Measurements from ENCODE around the gene SLC35D3. TPM values are rescaled to one million over a fixed set of nuclear protein-coding genes. Genes with fewer than 3 reads are reported as not detected.

SLC35D3 gene
- total RNA-seq = not detected

DNA sequence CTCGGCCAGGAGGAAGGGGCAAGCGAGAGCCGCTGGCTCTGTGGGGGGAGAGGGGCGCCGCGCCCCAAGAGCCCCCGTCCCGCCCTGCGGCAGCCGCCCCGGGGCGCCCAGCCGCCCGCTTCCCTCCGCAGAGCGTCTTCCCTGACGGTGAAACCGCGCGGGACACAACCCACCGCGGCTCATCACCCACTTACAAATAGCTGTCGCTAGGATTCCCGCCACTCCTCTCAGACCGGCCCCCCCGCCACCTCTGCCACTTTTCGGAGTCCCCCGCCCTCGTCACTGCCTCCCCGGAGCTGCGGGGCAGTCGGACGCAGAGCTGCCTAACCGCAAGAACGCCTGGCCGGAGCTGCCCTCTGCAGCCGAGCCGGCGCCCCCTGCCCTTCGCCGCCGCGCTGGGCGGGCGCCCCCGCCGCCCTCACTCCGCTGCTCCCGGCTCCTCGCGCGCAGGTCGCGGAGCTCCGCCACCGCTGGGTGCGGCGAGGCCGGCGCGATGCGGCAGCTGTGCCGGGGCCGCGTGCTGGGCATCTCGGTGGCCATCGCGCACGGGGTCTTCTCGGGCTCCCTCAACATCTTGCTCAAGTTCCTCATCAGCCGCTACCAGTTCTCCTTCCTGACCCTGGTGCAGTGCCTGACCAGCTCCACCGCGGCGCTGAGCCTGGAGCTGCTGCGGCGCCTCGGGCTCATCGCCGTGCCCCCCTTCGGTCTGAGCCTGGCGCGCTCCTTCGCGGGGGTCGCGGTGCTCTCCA is at the start of gene SLC35D3:
Gene SLC35D3, plus strand, starts transcription at position 366 of the 749 bp plus-strand sequence. Its CDS starts 128 bp downstream, at position 494.
- no peak for TF ChIP-seq CTCF (IDR thresholded peaks at IDR 0.05; ENCODE audit: low read depth)

GRCh38 chr6:136873748-136874147 is 48.4 kb upstream of the SLC35D3 start:
- no peak for TF ChIP-seq CTCF (IDR thresholded peaks at IDR 0.05; ENCODE audit: low read depth)

- no peak for TF ChIP-seq CTCF (IDR thresholded peaks at IDR 0.05; ENCODE audit: low read depth)
These were observed 41.2 kb upstream of the SLC35D3 start for GRCh38 chr6:136880748-136881460.

- TF ChIP-seq CTCF (IDR thresholded peaks at IDR 0.05; ENCODE audit: low read depth) = no peak
These were observed 36.0 kb upstream of the SLC35D3 start for GRCh38 chr6:136886091-136886490.

DNA sequence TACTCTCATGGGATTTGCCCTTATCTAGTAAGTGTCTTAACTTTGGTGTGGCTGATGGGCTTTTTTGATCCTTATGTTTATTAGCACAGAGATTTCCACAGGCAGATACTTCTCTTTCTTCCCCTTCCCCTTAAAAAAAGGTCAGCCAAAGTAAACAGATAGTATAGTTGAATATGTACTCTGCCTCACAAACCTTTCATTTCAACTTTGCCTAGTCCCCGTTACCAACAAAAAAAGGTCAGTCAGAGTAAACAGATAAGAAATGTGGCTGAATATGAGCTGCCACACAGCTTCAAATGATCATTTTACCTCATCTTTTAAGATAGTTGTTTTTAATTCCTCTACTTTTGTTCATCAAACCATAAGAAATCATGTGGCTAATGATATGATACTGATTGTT is 34.1 kb upstream of the SLC35D3 start:
- TF ChIP-seq CTCF (IDR thresholded peaks at IDR 0.05; ENCODE audit: low read depth) = no peak

- TF ChIP-seq CTCF (IDR thresholded peaks at IDR 0.05; ENCODE audit: low read depth) = no peak
These were observed 32.6 kb upstream of the SLC35D3 start for GRCh38 chr6:136889271-136890193.

Data from subcutaneous adipose tissue (tissue), 4 donors.